DOHH2 (cell line): ENCODE data around the gene SMIM5.

Experiments
- EZH2phosphoT487 ChIP-seq: fragments of 200-600 bp; sonication (generic); IDR thresholded peaks from 2 replicates; pipeline ENCODE4 v1.6.1; 2017; ENCODE audit warnings: borderline replicate concordance, mild to moderate bottlenecking, antibody characterized with exemption, low read length, moderate library complexity, mixed read lengths
- TF ChIP-seq, protein P1 (sequence below): fragments of 200-600 bp; sonication (generic); IDR thresholded peaks from one replicate; pipeline ENCODE4 v1.5.1; 2014; ENCODE audit warnings: antibody characterized with exemption, mild to moderate bottlenecking, low read depth, low read length; ENCODE audit not compliant: poor library complexity, severe bottlenecking

DNA sequence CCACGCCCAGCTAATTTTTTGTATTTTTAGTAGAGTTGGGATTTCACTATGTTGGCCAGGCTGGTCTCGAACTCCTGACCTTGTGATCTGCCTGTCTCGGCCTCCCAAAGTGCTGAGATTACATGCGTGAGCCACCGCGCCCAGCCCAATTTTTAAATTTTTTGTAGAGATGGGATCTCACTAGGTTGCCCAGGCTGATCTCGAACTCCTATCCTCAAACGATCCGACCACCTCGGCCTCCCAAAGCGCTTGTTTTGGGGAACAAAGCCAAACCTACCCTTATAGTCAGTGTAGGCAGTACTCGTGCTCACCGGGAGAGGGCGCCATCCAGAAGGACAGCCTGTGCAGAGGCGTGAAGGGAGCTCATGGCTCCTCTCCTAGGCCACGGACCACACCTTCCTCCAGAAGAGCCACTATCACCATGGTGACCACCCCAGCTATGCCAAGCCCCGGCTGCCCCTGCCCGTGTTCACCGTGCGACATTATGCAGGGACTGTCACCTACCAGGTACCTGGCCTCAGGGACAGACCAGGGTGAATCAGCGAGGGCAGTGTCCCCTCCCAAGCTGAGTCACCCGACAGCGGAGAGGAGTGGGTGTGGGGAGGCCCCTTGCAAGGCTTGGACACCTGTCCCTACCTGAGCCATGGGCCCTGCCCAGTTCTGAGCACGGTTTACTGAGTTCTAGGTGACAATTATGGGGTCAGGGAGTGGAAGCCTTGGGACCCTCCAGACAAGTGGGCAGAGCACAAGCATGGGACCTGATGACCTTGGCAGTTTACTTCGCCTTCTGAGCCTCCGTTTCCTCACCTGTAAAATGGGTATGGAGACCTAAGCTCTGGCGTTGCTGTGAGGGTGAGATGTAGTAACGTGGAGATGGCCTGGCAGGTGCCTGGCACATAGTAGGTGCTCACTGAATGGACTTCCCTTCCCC is 31.9 kb upstream of the SMIM5 start:
- TF ChIP-seq, protein P1, sequence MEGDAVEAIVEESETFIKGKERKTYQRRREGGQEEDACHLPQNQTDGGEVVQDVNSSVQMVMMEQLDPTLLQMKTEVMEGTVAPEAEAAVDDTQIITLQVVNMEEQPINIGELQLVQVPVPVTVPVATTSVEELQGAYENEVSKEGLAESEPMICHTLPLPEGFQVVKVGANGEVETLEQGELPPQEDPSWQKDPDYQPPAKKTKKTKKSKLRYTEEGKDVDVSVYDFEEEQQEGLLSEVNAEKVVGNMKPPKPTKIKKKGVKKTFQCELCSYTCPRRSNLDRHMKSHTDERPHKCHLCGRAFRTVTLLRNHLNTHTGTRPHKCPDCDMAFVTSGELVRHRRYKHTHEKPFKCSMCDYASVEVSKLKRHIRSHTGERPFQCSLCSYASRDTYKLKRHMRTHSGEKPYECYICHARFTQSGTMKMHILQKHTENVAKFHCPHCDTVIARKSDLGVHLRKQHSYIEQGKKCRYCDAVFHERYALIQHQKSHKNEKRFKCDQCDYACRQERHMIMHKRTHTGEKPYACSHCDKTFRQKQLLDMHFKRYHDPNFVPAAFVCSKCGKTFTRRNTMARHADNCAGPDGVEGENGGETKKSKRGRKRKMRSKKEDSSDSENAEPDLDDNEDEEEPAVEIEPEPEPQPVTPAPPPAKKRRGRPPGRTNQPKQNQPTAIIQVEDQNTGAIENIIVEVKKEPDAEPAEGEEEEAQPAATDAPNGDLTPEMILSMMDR = peak; percentile 96
- no peak for TF ChIP-seq EZH2phosphoT487
